CD14-positive monocyte (primary cell): ENCODE data around the gene NCF2. TPM values are rescaled to one million over a fixed set of nuclear protein-coding genes. Genes with fewer than 3 reads are reported as not detected.

Experiments used
- DNase-seq, 3 donors: peaks; one replicate each; pipeline ENCODE4 v3.0.0-alpha.2; 2011 to 2022
- H2AFZ ChIP-seq: 2 replicates; pipeline ENCODE4 v1.6.0; 2012; ENCODE audit warnings: mild to moderate bottlenecking, low read depth, low read length, inconsistent platforms; ENCODE audit not compliant: insufficient read depth, poor library complexity, severe bottlenecking
- H3K27ac ChIP-seq, 2 donors: 1 replicate in 1 of 2; 2 replicates in 1 of 2; pipeline ENCODE4 v1.5.1; 2012 to 2013; ENCODE audit warnings: low read length in 2 of 2, control low read depth in 1 of 2, inconsistent platforms in 1 of 2, low read depth in 1 of 2, mild to moderate bottlenecking in 1 of 2
- H3K27me3 ChIP-seq, 2 donors: one replicate each; pipeline versions ENCODE4 v1.6.0 to v1.6.1; 2011 to 2013; ENCODE audit warnings: low read length in 2 of 2; ENCODE audit not compliant: control insufficient read depth in 2 of 2, insufficient read depth in 2 of 2
- H3K36me3 ChIP-seq, 2 donors: replicated peaks in 1 of 2; 1 replicate in 1 of 2; 2 replicates in 1 of 2; pipeline versions ENCODE4 v1.5.1 to v1.6.1; 2012 to 2013; ENCODE audit warnings: low read length in 2 of 2, control low read depth in 1 of 2, inconsistent platforms in 1 of 2, mild to moderate bottlenecking in 1 of 2; ENCODE audit not compliant: insufficient read depth in 2 of 2, control insufficient read depth in 1 of 2
- H3K4me1 ChIP-seq, 2 donors: 1 replicate in 1 of 2; 2 replicates in 1 of 2; pipeline versions ENCODE4 v1.5.1 to v1.6.1; 2012 to 2013; ENCODE audit warnings: low read length in 2 of 2, control low read depth in 1 of 2, inconsistent platforms in 1 of 2, mild to moderate bottlenecking in 1 of 2, moderate library complexity in 1 of 2; ENCODE audit not compliant: insufficient read depth in 2 of 2, control insufficient read depth in 1 of 2
- H3K4me2 ChIP-seq: replicated peaks from 2 replicates; pipeline ENCODE3; 2012; ENCODE audit warnings: low read length, moderate library complexity, mild to moderate bottlenecking; ENCODE audit not compliant: poor library complexity, severe bottlenecking; ENCODE audit errors: extremely low read depth
- H3K4me3 ChIP-seq, 3 experiments: fragments of 200-600 bp in 1 of 3; sonication (generic) in 1 of 3; replicated peaks in 1 of 3; 1 replicate in 2 of 3; 2 replicates in 1 of 3; pipeline ENCODE4 v1.5.1; 2011 to 2013; ENCODE audit warnings: low read length in 3 of 3, mild to moderate bottlenecking in 3 of 3, control low read depth in 2 of 3, low read depth in 2 of 3, inconsistent platforms in 1 of 3, moderate library complexity in 1 of 3
- H3K79me2 ChIP-seq: 2 replicates; pipeline ENCODE4 v1.6.0; 2012; ENCODE audit warnings: mild to moderate bottlenecking, control low read depth, inconsistent platforms, low read length, moderate library complexity; ENCODE audit not compliant: insufficient read depth
- H3K9ac ChIP-seq: 2 replicates; pipeline ENCODE4 v1.6.0; 2017; ENCODE audit warnings: low read length, mild to moderate bottlenecking; ENCODE audit not compliant: insufficient read depth, poor library complexity, severe bottlenecking
- H3K9me3 ChIP-seq, 2 donors: replicated peaks in 1 of 2; 1 replicate in 1 of 2; 2 replicates in 1 of 2; pipeline versions ENCODE4 v1.5.1 to v1.6.1; 2012 to 2013; ENCODE audit warnings: low read length in 2 of 2, control low read depth in 1 of 2; ENCODE audit not compliant: control insufficient read depth in 1 of 2, insufficient read depth in 1 of 2
- H4K20me1 ChIP-seq: 2 replicates; pipeline ENCODE4 v1.6.0; 2012; ENCODE audit warnings: mild to moderate bottlenecking, low read length, control low read depth, moderate library complexity; ENCODE audit not compliant: insufficient read depth
- H3K27ac Mint-ChIP-seq, 7 donors: one replicate each; pipeline ENCODE4 v1.8.0; 2020; ENCODE audit warnings: mild to moderate bottlenecking in 7 of 7, mixed read lengths in 7 of 7, moderate library complexity in 6 of 7, inconsistent platforms in 2 of 7
- H3K27me3 Mint-ChIP-seq, 3 donors: one replicate each; pipeline ENCODE4 v1.8.0; 2021 to 2022; ENCODE audit warnings: low read depth in 3 of 3, mild to moderate bottlenecking in 3 of 3, mixed read lengths in 3 of 3, moderate library complexity in 3 of 3, inconsistent platforms in 1 of 3
- H3K36me3 Mint-ChIP-seq, 2 donors: one replicate each; pipeline ENCODE4 v1.8.0; 2020; ENCODE audit warnings: mixed read lengths in 2 of 2, inconsistent platforms in 1 of 2, mild to moderate bottlenecking in 1 of 2
- H3K4me1 Mint-ChIP-seq: one replicate; pipeline ENCODE4 v1.8.0; 2020; ENCODE audit warnings: mild to moderate bottlenecking, mixed read lengths
- H3K4me3 Mint-ChIP-seq, 2 donors: one replicate each; pipeline ENCODE4 v1.8.0; 2020; ENCODE audit warnings: mild to moderate bottlenecking in 2 of 2, mixed read lengths in 2 of 2, moderate library complexity in 1 of 2
- H3K9me3 Mint-ChIP-seq, 7 donors: one replicate each; pipeline ENCODE4 v1.8.0; 2020 to 2022; ENCODE audit warnings: mixed read lengths in 7 of 7, mild to moderate bottlenecking in 6 of 7, moderate library complexity in 6 of 7, inconsistent platforms in 2 of 7
- WGBS: methylation state at CpG from one replicate; pipeline ENCODE4 v1.1.5; 2013; ENCODE audit warnings: missing lambda C conversion rate; ENCODE audit not compliant: insufficient coverage; 5-methylcytosine and 5-hydroxymethylcytosine counted together
- intact Hi-C, 2 donors: fragments of 100-400 bp; cut with micrococcal nuclease; formaldehyde crosslinking; loops; one replicate each; pipeline versions ENCODE4 v1.15.0 to v1.15.1; 2023
- polyA plus RNA-seq, 3 donors: library from polyadenylated mRNA; depleted of rRNA in 1 of 3; unstranded in 2 of 3; stranded (reverse) in 1 of 3; fragments of 300-500 nt in 2 of 3; fragments of >200 nt in 1 of 3; fragmentation: Illumina TruSeq in 2 of 3; gene quantifications; 1 replicate in 2 of 3; 2 replicates in 1 of 3; pipeline ENCODE4 v1.2.3, GENCODE V29; 2012 to 2021
- TF ChIP-seq, protein P1 (sequence below): fragments of 200-600 bp; IDR thresholded peaks from one replicate; pipeline ENCODE4 v1.8.0; 2022; ENCODE audit warnings: antibody characterized with exemption, mild to moderate bottlenecking

The NCF2 gene
- polyA plus RNA-seq, 3 donors: 509 to 697 (median 557) TPM

DNA sequence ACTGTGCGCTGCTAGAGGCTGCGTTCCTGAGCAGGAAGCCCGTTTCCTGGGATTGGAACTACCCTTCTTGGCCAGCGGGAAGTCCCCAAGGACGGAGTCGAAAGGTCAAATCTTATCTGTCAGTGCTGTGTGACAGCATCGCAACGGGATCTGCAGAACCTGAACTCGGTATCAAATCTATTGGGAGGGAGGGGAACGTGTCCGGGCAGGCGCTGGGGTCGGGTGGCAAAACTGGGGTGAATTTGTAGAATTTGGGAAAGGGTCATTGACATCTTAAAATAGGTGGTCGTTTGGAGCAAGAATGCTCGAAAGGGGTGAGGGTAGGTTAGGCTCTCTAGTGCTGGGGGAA is 46.0 kb upstream of the NCF2 start:
- Histone ChIP-seq H2AFZ (peak overlapping the region; percentile 85), H3K4me3 (peak overlapping the region; percentile 88 to 98 (median 95)), H3K79me2 (peaks cover 44% of the 10 kb centered on the region), H3K9me3 (no peaks in the 10 kb centered on the region), H3K4me1 (peaks cover 22 to 42% of the 10 kb centered on the region in 2 donors), H4K20me1 (peaks cover 36% of the 10 kb centered on the region), H3K9ac (peak overlapping the region; percentile 97), H3K36me3 (peaks cover 4 to 17% of the 10 kb centered on the region in 2 donors), H3K27me3 (no peaks in the 10 kb centered on the region), H3K27ac (peak overlapping the region; percentile 54 to 97), H3K4me2 (peak overlapping the region; percentile 97)
- DNase-seq: peak; percentile 47 to 84 (median 54)
- 9% methylated on average over 15 of the region's 15 CpGs for WGBS
- intact Hi-C loops: loop anchor here in 1 of 2 donors (5.0 kb wide), 1 partner anchor 164 kb away; the partner anchor contains the start of gene SMG7
- peaks cover 3 to 7% (median 5%) of the 10 kb centered on the region in 3 donors for H3K27me3 Mint-ChIP-seq
- peaks cover 5 to 17% of the 10 kb centered on the region in 2 donors for H3K36me3 Mint-ChIP-seq
- peak overlapping the region; percentile 91 to 100 (median 100) for H3K27ac Mint-ChIP-seq
- TF ChIP-seq, protein P1, sequence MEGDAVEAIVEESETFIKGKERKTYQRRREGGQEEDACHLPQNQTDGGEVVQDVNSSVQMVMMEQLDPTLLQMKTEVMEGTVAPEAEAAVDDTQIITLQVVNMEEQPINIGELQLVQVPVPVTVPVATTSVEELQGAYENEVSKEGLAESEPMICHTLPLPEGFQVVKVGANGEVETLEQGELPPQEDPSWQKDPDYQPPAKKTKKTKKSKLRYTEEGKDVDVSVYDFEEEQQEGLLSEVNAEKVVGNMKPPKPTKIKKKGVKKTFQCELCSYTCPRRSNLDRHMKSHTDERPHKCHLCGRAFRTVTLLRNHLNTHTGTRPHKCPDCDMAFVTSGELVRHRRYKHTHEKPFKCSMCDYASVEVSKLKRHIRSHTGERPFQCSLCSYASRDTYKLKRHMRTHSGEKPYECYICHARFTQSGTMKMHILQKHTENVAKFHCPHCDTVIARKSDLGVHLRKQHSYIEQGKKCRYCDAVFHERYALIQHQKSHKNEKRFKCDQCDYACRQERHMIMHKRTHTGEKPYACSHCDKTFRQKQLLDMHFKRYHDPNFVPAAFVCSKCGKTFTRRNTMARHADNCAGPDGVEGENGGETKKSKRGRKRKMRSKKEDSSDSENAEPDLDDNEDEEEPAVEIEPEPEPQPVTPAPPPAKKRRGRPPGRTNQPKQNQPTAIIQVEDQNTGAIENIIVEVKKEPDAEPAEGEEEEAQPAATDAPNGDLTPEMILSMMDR: no peak
- peak overlapping the region; percentile 100 for H3K4me3 Mint-ChIP-seq
- H3K9me3 Mint-ChIP-seq: peaks cover 0 to 2% (median 0%) of the 10 kb centered on the region in 7 donors
- H3K4me1 Mint-ChIP-seq: peaks cover 33% of the 10 kb centered on the region

DNA sequence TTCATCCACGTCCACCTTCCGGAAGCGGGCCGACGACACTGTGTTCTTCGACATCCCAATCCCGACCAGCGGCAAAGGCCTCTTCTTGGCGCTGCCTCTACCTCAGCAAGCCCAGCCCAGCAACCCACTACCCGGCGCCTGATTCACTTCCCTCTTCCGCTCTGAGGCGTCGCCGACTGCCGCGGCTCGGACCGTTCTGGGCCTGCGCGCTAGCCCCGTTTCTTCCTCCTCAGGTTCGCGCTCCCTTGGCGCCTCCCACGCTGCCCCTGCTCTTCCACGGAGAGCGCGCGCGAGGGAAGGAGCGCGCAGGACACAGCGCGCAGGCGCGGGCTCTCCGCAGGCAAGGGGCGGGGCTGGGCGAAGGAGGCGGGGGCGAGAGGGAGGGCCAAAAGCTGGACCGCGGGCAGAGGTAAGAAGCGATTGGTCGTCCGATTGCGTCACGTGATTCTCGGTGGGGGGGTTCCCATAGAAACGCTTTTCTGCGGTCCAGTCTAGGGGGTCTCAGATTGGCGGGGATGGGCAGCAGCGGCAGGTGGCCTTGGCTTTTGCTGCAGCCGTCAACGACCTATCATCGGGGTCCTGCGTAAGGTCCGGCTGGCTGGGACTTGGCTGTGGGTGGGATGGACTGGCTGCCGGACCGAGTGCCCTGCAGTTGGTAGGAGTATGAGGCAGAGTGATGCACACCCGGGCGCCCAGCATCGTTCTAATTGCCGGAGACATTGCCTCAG is 45.5 kb upstream of the NCF2 start, which contains the start of gene ARPC5:
TSS of gene ARPC5 (minus strand) at position 178 of the 728 bp plus-strand sequence. CDS start at position 54, 124 bp downstream.
- peak within 1 kb of the TSS; percentile 91 to 97 for H3K27ac ChIP-seq
- Mint-ChIP-seq H3K27ac (peak within 1 kb of the TSS; percentile 97 to 100 (median 100)), H3K9me3 (peaks cover 0 to 2% (median 0%) of the 10 kb centered on the region in 7 donors), H3K27me3 (peaks cover 3 to 7% (median 5%) of the 10 kb centered on the region in 3 donors), H3K36me3 (peaks cover 8 to 23% of the 10 kb centered on the region in 2 donors), H3K4me3 (peak within 1 kb of the TSS; percentile 100), H3K4me1 (peaks cover 35% of the 10 kb centered on the region)
- H4K20me1 ChIP-seq: peaks cover 41% of the 10 kb centered on the region
- DNase-seq: peak; percentile 98 to 99 (median 98)
- peak within 1 kb of the TSS; percentile 97 for H3K4me2 ChIP-seq
- no peaks in the 10 kb centered on the region for H3K27me3 ChIP-seq
- H2AFZ ChIP-seq: peak within 1 kb of the TSS; percentile 85
- under 1% methylated on average over 65 of the region's 65 CpGs for WGBS
- H3K4me1 ChIP-seq: peaks cover 26 to 48% of the 10 kb centered on the region in 2 donors
- no peaks in the 10 kb centered on the region for H3K9me3 ChIP-seq
- H3K9ac ChIP-seq: peak within 1 kb of the TSS; percentile 97
- peaks cover 6 to 22% of the 10 kb centered on the region in 2 donors for H3K36me3 ChIP-seq
- intact Hi-C loops: loop anchor here in 1 of 2 donors (5.0 kb wide), 1 partner anchor 163 kb away; the partner anchor contains the start of gene SMG7
- H3K79me2 ChIP-seq: peaks cover 49% of the 10 kb centered on the region
- H3K4me3 ChIP-seq: peak within 1 kb of the TSS; percentile 88 to 98 (median 95)
- TF ChIP-seq, protein P1: no peak
